Type B pancreatic cell (in vitro differentiated cells): ENCODE results near the gene NALF2. TPM values are rescaled to one million over a fixed set of nuclear protein-coding genes. Genes with fewer than 3 reads are reported as not detected.

Source experiments
- DNase-seq: peaks from one replicate; pipeline ENCODE4 v3.0.0; 2021; ENCODE audit warnings: mixed read lengths; ENCODE audit not compliant: unreplicated experiment; ENCODE audit errors: extremely low spot score
- H3K27ac Mint-ChIP-seq: 2 replicates; pipeline ENCODE4 v1.8.0; 2021; ENCODE audit warnings: mild to moderate bottlenecking, mixed read lengths
- H3K27me3 Mint-ChIP-seq: 2 replicates; pipeline ENCODE4 v1.8.0; 2021; ENCODE audit warnings: mixed read lengths
- H3K36me3 Mint-ChIP-seq: 2 replicates; pipeline ENCODE4 v1.8.0; 2021; ENCODE audit warnings: mixed read lengths
- H3K4me1 Mint-ChIP-seq: one replicate; pipeline ENCODE4 v1.8.0; 2021; ENCODE audit warnings: mixed read lengths; ENCODE audit not compliant: unreplicated experiment
- H3K4me3 Mint-ChIP-seq: 2 replicates; pipeline ENCODE4 v1.8.0; 2021; ENCODE audit warnings: mild to moderate bottlenecking, mixed read lengths
- H3K9me3 Mint-ChIP-seq: 2 replicates; pipeline ENCODE4 v1.8.0; 2021; ENCODE audit warnings: mixed read lengths
- total RNA-seq: library from RNA; stranded (reverse); gene quantifications from 2 replicates; pipeline ENCODE4 v1.2.1, GENCODE V29; 2021; ENCODE audit warnings: low replicate concordance
- TF ChIP-seq, protein P1 (sequence below): fragments of 200-600 bp; sonication (generic); conservative IDR thresholded peaks from 2 replicates; pipeline ENCODE4 v1.5.0; 2021; ENCODE audit warnings: antibody characterized with exemption, mild to moderate bottlenecking

Gene NALF2
- total RNA-seq, 1 donor from 2014 or later: 3.4 TPM

GRCh38 chrX:69504626-69505612, 793 bp downstream of the NALF2 start:
- Mint-ChIP-seq H3K4me3 (no peak overlapping the region), H3K27me3 (peaks cover 26% of the 10 kb centered on the region), H3K4me1 (no peaks in the 10 kb centered on the region), H3K9me3 (no peaks in the 10 kb centered on the region), H3K36me3 (no peaks in the 10 kb centered on the region), H3K27ac (no peak overlapping the region)
- TF ChIP-seq, protein P1, sequence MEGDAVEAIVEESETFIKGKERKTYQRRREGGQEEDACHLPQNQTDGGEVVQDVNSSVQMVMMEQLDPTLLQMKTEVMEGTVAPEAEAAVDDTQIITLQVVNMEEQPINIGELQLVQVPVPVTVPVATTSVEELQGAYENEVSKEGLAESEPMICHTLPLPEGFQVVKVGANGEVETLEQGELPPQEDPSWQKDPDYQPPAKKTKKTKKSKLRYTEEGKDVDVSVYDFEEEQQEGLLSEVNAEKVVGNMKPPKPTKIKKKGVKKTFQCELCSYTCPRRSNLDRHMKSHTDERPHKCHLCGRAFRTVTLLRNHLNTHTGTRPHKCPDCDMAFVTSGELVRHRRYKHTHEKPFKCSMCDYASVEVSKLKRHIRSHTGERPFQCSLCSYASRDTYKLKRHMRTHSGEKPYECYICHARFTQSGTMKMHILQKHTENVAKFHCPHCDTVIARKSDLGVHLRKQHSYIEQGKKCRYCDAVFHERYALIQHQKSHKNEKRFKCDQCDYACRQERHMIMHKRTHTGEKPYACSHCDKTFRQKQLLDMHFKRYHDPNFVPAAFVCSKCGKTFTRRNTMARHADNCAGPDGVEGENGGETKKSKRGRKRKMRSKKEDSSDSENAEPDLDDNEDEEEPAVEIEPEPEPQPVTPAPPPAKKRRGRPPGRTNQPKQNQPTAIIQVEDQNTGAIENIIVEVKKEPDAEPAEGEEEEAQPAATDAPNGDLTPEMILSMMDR: no peak
- DNase-seq: no peak

GRCh38 chrX:69505772-69506616, 1.9 kb downstream of the NALF2 start:
- no peak for DNase-seq
- H3K27me3 Mint-ChIP-seq: peaks cover 26% of the 10 kb centered on the region
- TF ChIP-seq, protein P1: no peak
- H3K36me3 Mint-ChIP-seq: no peaks in the 10 kb centered on the region
- H3K9me3 Mint-ChIP-seq: no peaks in the 10 kb centered on the region
- H3K4me3 Mint-ChIP-seq: peak overlapping the region; percentile 86
- H3K4me1 Mint-ChIP-seq: no peaks in the 10 kb centered on the region
- no peak overlapping the region for H3K27ac Mint-ChIP-seq

- no peaks in the 10 kb centered on the region for H3K36me3 Mint-ChIP-seq
- no peak overlapping the region for H3K27ac Mint-ChIP-seq
- no peak for DNase-seq
- H3K4me3 Mint-ChIP-seq: peak overlapping the region; percentile 18
- H3K9me3 Mint-ChIP-seq: no peaks in the 10 kb centered on the region
- TF ChIP-seq, protein P1: no peak
- H3K4me1 Mint-ChIP-seq: no peaks in the 10 kb centered on the region
- peaks cover 26% of the 10 kb centered on the region for H3K27me3 Mint-ChIP-seq
Measured at GRCh38 chrX:69506617-69507499, 2.7 kb downstream of the NALF2 start.

- no peaks in the 10 kb centered on the region for H3K9me3 Mint-ChIP-seq
- no peak overlapping the region for H3K27ac Mint-ChIP-seq
- no peak for DNase-seq
- no peaks in the 10 kb centered on the region for H3K4me1 Mint-ChIP-seq
- peak overlapping the region; percentile 18 for H3K4me3 Mint-ChIP-seq
- H3K27me3 Mint-ChIP-seq: peaks cover 26% of the 10 kb centered on the region
- TF ChIP-seq, protein P1: no peak
- H3K36me3 Mint-ChIP-seq: no peaks in the 10 kb centered on the region
Measured at GRCh38 chrX:69507500-69507789, 3.3 kb downstream of the NALF2 start.

- Mint-ChIP-seq H3K4me3 (no peak overlapping the region), H3K9me3 (no peaks in the 10 kb centered on the region), H3K4me1 (no peaks in the 10 kb centered on the region), H3K36me3 (no peaks in the 10 kb centered on the region), H3K27me3 (peaks cover 26% of the 10 kb centered on the region), H3K27ac (no peak overlapping the region)
- DNase-seq: no peak
- TF ChIP-seq, protein P1: no peak
Measured at GRCh38 chrX:69508610-69509009, 4.5 kb downstream of the NALF2 start.
